Motor neuron (in vitro differentiated cells): ENCODE measurements around the gene ITGB1. TPM values are rescaled to one million over a fixed set of nuclear protein-coding genes. Genes with fewer than 3 reads are reported as not detected.
A peak's percentile ranks its signal among the peaks of the same experiment; 100 is the strongest.
"Not testable (repeated sequence)": the region's sequence is repeated elsewhere in the genome, so short reads cannot be mapped to it uniquely, and the experiment has no call there.

Experiments
- ATAC-seq, 8 experiments: fragments of 200-7000 bp; cut with Tn5 transposase; replicated peaks in 6 of 8; 2 replicates each; pipeline ENCODE4 v1.8.0; 2021; ENCODE audit warnings: mild to moderate bottlenecking in 8 of 8, moderate library complexity in 8 of 8
- H3K27ac ChIP-seq, 2 donors: fragments of 250-450 bp; sonication (Bioruptor Pico); 2 replicates each; pipeline ENCODE4 v1.9.0; 2021; ENCODE audit warnings: antibody characterized with exemption in 2 of 2, mild to moderate bottlenecking in 2 of 2, moderate library complexity in 1 of 2
- H3K4me1 ChIP-seq, 2 donors: fragments of 250-450 bp; sonication (Bioruptor Pico); replicated peaks in 1 of 2; 2 replicates each; pipeline ENCODE4 v1.6.1; 2021; ENCODE audit warnings: antibody characterized with exemption in 2 of 2, mild to moderate bottlenecking in 2 of 2, moderate library complexity in 1 of 2
- H3K4me3 ChIP-seq, 5 donors: fragments of 250-450 bp; sonication (Bioruptor Pico); 2 replicates each; pipeline ENCODE4 v1.9.0; 2021; ENCODE audit warnings: antibody characterized with exemption in 5 of 5, mild to moderate bottlenecking in 5 of 5, moderate library complexity in 4 of 5
- WGBS, 10 experiments: fragments of 450-650 bp; shearing (Covaris generic); methylation state at CpG; one replicate each; pipeline ENCODE4 v1.0.0; 2022; 5-methylcytosine and 5-hydroxymethylcytosine counted together
- in situ Hi-C, 9 experiments: fragments of 400-800 bp; cut with MboI; loops; one replicate each; pipeline ENCODE4 v1.15.0; 2021; ENCODE audit warnings: low sequenced_read_pairs in 9 of 9, low pct_unique_long_range_greater_than_20kb in 2 of 9; ENCODE audit not compliant: unreplicated experiment in 9 of 9
- total RNA-seq, 8 experiments: library from RNA; unstranded; fragments of 300-600 nt; gene quantifications; 2 replicates each; pipeline versions ENCODE4 v1.2.3 to v1.2.4, GENCODE V29; 2022

ITGB1 gene
- total RNA-seq: 1,000 to 10,000 TPM in 1 of 8 experiments, 100 to 1,000 TPM in 7; 112 to 1,583 (median 288) TPM

GRCh38 chr10:32958085-32959005 is at the start of gene ITGB1:
Gene ITGB1, minus strand, starts transcription at chr10:32958230. Its CDS starts 22,672 bp downstream, at chr10:32935558.
- peak within 1 kb of the TSS; percentile 95 to 97 for H3K27ac ChIP-seq
- peaks cover 19 to 38% of the 10 kb centered on the region in 2 donors for H3K4me1 ChIP-seq
- in situ Hi-C loops: loop anchor here in 1 of 9 experiments (10.0 kb wide), 1 partner anchor 46 kb away; no protein-coding TSS in a partner anchor
- 0 to 5% (median 0%) methylated on average over 2 to 16 of the region's 94 CpGs; no CpG with 5 or more reads in 3 of the 10 experiments for WGBS, 10 experiments
- peak; percentile 70 to 95 (median 93) for ATAC-seq
- H3K4me3 ChIP-seq: peak within 1 kb of the TSS; percentile 69 to 81 (median 74)

GRCh38 chr10:33006342-33006887 is 48.4 kb upstream of the ITGB1 start:
- no peak overlapping the region for H3K4me3 ChIP-seq
- H3K27ac ChIP-seq: no peak overlapping the region
- WGBS, 10 experiments: 73 to 100% (median 86%) methylated on average over 1 to 10 of the region's 11 CpGs; no CpG with 5 or more reads in 1 of the 10 experiments
- in situ Hi-C loops: loop anchor here in 7 of 9 experiments (10.0 to 25.0 kb wide), 4 partner anchors 52 to 819 kb away; partner anchors contain the start of gene ITGB1 (in 1 of the 7)
- H3K4me1 ChIP-seq: peaks cover 6 to 9% of the 10 kb centered on the region in 2 donors
- ATAC-seq: no peak

- Histone ChIP-seq H3K27ac (peak overlapping the region in 1 of 2 donors; percentile 31), H3K4me1 (peaks cover 6 to 9% of the 10 kb centered on the region in 2 donors), H3K4me3 (peak overlapping the region; percentile 9 to 31 (median 26))
- ATAC-seq: peak; percentile 88 to 99 (median 99)
- WGBS, 10 experiments: 0 to 40% (median 12%) methylated on average over 1 to 16 of the region's 34 CpGs
- in situ Hi-C loops: loop anchor here in 7 of 9 experiments (10.0 to 25.0 kb wide), 4 partner anchors 51 to 818 kb away; partner anchors contain the start of gene ITGB1 (in 1 of the 7)
These were observed 47.6 kb upstream of the ITGB1 start for GRCh38 chr10:33005322-33006301.

- Histone ChIP-seq H3K4me1 (peaks cover 6 to 7% of the 10 kb centered on the region in 2 donors), H3K27ac (no peak overlapping the region), H3K4me3 (no peak overlapping the region)
- no peak for ATAC-seq
- 57 to 100% (median 89%) methylated on average over 1 to 3 of the region's 4 CpGs; no CpG with 5 or more reads in 2 of the 10 experiments for WGBS, 10 experiments
- in situ Hi-C loops: loop anchor here in 7 of 9 experiments (10.0 to 25.0 kb wide), 4 partner anchors 47 to 815 kb away; partner anchors contain the start of gene ITGB1 (in 1 of the 7)
These were observed 44.0 kb upstream of the ITGB1 start for GRCh38 chr10:33001908-33002492.

GRCh38 chr10:32998060-32998581 is 40.1 kb upstream of the ITGB1 start:
- H3K4me3 ChIP-seq, ATAC-seq, H3K4me1 ChIP-seq, in situ Hi-C loops, H3K27ac ChIP-seq: not testable (repeated sequence)
- WGBS, 10 experiments: 80 to 100% (median 98%) methylated on average over 1 to 8 of the region's 9 CpGs; no CpG with 5 or more reads in 1 of the 10 experiments

GRCh38 chr10:32995751-32996150 is 37.7 kb upstream of the ITGB1 start:
- H3K4me3 ChIP-seq: no peak overlapping the region
- WGBS, 10 experiments: 33 to 100% (median 57%) methylated on average over 1 to 3 of the region's 3 CpGs; no CpG with 5 or more reads in 2 of the 10 experiments
- in situ Hi-C loops: no loop called here
- H3K4me1 ChIP-seq: no peaks in the 10 kb centered on the region
- ATAC-seq: no peak
- H3K27ac ChIP-seq: no peak overlapping the region

GRCh38 chr10:32995066-32995622 is 37.1 kb upstream of the ITGB1 start:
- no peaks in the 10 kb centered on the region for H3K4me1 ChIP-seq
- H3K4me3 ChIP-seq: no peak overlapping the region
- no peak for ATAC-seq
- WGBS, 10 experiments: 61 to 100% (median 90%) methylated on average over 3 to 8 of the region's 9 CpGs; no CpG with 5 or more reads in 5 of the 10 experiments
- in situ Hi-C loops: no loop called here
- no peak overlapping the region for H3K27ac ChIP-seq

- ATAC-seq, in situ Hi-C loops, H3K4me3 ChIP-seq, H3K4me1 ChIP-seq, H3K27ac ChIP-seq: not testable (repeated sequence)
- WGBS, 10 experiments: 80 to 100% (median 96%) methylated on average over 1 to 2 of the region's 2 CpGs; no CpG with 5 or more reads in 2 of the 10 experiments
These were observed 36.6 kb upstream of the ITGB1 start for GRCh38 chr10:32994632-32995031.

- H3K27ac ChIP-seq, ATAC-seq, H3K4me3 ChIP-seq, H3K4me1 ChIP-seq, in situ Hi-C loops: not testable (repeated sequence)
- 87 to 100% (median 93%) methylated on average over 2 to 4 of the region's 4 CpGs; no CpG with 5 or more reads in 4 of the 10 experiments for WGBS, 10 experiments
These were observed 34.3 kb upstream of the ITGB1 start for GRCh38 chr10:32992310-32992709.

- no peak overlapping the region for H3K27ac ChIP-seq
- ATAC-seq: no peak
- in situ Hi-C loops: no loop called here
- H3K4me1 ChIP-seq: no peaks in the 10 kb centered on the region
- H3K4me3 ChIP-seq: no peak overlapping the region
These were observed 32.8 kb upstream of the ITGB1 start for GRCh38 chr10:32990811-32991210.

GRCh38 chr10:32988604-32989003 is 30.6 kb upstream of the ITGB1 start:
- peaks cover 4 to 6% of the 10 kb centered on the region in 2 donors for H3K4me1 ChIP-seq
- no peak for ATAC-seq
- 0 to 78% (median 56%) methylated on average over 1 to 3 of the region's 3 CpGs for WGBS, 10 experiments
- H3K4me3 ChIP-seq: no peak overlapping the region
- in situ Hi-C loops: no loop called here
- no peak overlapping the region for H3K27ac ChIP-seq
